CD4-positive, alpha-beta T cell (primary cell): ENCODE measurements around the gene ACTN1. TPM values are rescaled to one million over a fixed set of nuclear protein-coding genes. Genes with fewer than 3 reads are reported as not detected.

Experiments used
- ATAC-seq: fragments of 200-7000 bp; cut with Tn5 transposase; one replicate; pipeline ENCODE4 v1.10.0; 2022; ENCODE audit warnings: mild to moderate bottlenecking; ENCODE audit not compliant: poor library complexity
- CTCF ChIA-PET: fragments of 350-600 bp; sonication (Branson Sonifier 250); formaldehyde crosslinking; loops from one replicate; lab custom pipeline; 2021; ENCODE audit warnings: antibody characterized with exemption, inconsistent platforms; lab: Charles Lee
- POLR2A ChIA-PET: fragments of 350-600 bp; sonication (Branson Sonifier 250); formaldehyde crosslinking; loops from one replicate; lab custom pipeline; 2021; ENCODE audit warnings: antibody characterized with exemption, inconsistent platforms; lab: Charles Lee
- DNase-seq, 14 experiments: peaks; one replicate each; pipeline ENCODE4 v3.0.0-alpha.2; 2013 to 2020; ENCODE audit warnings: mixed read lengths in 2 of 14
- H3K27ac ChIP-seq, 2 donors: one replicate each; pipeline versions ENCODE4 v1.5.1 to v1.7.0; 2013; ENCODE audit warnings: low read length in 2 of 2, low read depth in 1 of 2, mild to moderate bottlenecking in 1 of 2
- H3K27me3 ChIP-seq, 2 experiments: 1 replicate in 1 of 2; 2 replicates in 1 of 2; pipeline versions ENCODE4 v1.6.1 to v1.7.0; 2013; ENCODE audit warnings: low read length in 2 of 2, control low read depth in 1 of 2, mild to moderate bottlenecking in 1 of 2, moderate library complexity in 1 of 2; ENCODE audit not compliant: insufficient read depth in 2 of 2, control insufficient read depth in 1 of 2
- H3K36me3 ChIP-seq: one replicate; pipeline ENCODE4 v1.6.1; 2013; ENCODE audit warnings: low read length, control low read depth; ENCODE audit not compliant: insufficient read depth
- H3K4me1 ChIP-seq: one replicate; pipeline ENCODE4 v1.6.1; 2013; ENCODE audit warnings: low read length, control low read depth; ENCODE audit not compliant: insufficient read depth
- H3K4me3 ChIP-seq: one replicate; pipeline ENCODE4 v1.5.1; 2013; ENCODE audit warnings: mild to moderate bottlenecking, low read length, moderate library complexity
- H3K9me3 ChIP-seq, 2 experiments: 1 replicate in 1 of 2; 2 replicates in 1 of 2; pipeline versions ENCODE4 v1.6.1 to v1.7.0; 2013; ENCODE audit warnings: low read length in 2 of 2, mild to moderate bottlenecking in 2 of 2, control low read depth in 1 of 2, moderate library complexity in 1 of 2; ENCODE audit not compliant: control insufficient read depth in 1 of 2, insufficient read depth in 1 of 2
- H3K27ac Mint-ChIP-seq: one replicate; pipeline ENCODE4 v1.8.0; 2020; ENCODE audit warnings: mixed read lengths
- H3K27me3 Mint-ChIP-seq: one replicate; pipeline ENCODE4 v1.8.0; 2021; ENCODE audit warnings: mixed read lengths
- H3K36me3 Mint-ChIP-seq: one replicate; pipeline ENCODE4 v1.8.0; 2021; ENCODE audit warnings: low read depth, mixed read lengths
- H3K4me1 Mint-ChIP-seq: one replicate; pipeline ENCODE4 v1.8.0; 2021; ENCODE audit warnings: low read depth, mixed read lengths
- H3K4me3 Mint-ChIP-seq: one replicate; pipeline ENCODE4 v1.8.0; 2020; ENCODE audit warnings: mild to moderate bottlenecking, mixed read lengths
- H3K9me3 Mint-ChIP-seq: one replicate; pipeline ENCODE4 v1.8.0; 2020; ENCODE audit warnings: mixed read lengths
- CTCF ChIP-seq: fragments of 200-600 bp; IDR thresholded peaks from one replicate; pipeline ENCODE4 v1.8.0; 2022; ENCODE audit warnings: antibody characterized with exemption, mild to moderate bottlenecking
- intact Hi-C, 2 experiments: fragments of 100-400 bp; cut with DNase I in 1 of 2; cut with micrococcal nuclease in 1 of 2; formaldehyde crosslinking; loops; one replicate each; pipeline versions ENCODE4 v1.15.1 to v1.9.0; 2023 to 2025; cut with DNase I, micrococcal nuclease
- total RNA-seq, 174 experiments: library from RNA in 2 of 174; stranded (reverse) in 2 of 174; gene quantifications; one replicate each; pipeline ENCODE4 v1.2.3 and lab custom pipeline; 2021 to 2026

Gene ACTN1
- total RNA-seq, 2 experiments from 2014 or later: 128 to 143 TPM

DNA sequence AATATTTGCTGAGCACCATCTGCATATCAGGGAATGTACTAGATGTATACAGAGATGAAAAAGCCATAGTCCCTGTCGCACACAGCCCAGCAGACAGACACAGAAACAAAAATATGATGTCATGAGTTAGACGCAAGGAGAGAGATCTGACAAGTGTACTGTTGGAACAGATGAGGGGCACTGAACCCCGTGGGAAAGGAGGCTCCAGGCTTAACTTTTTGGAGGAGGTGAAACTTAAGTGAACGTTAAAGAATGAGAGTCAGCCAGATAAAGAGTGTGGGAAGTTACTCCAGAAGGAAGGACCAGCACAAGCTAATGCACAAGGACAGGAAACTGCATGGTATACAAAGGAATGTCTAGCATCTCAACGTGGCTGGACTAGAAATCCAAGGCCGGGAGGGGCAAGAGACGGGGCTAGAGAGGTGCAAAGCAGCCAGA, 2.5 kb upstream of the ACTN1 start:
- Histone ChIP-seq H3K36me3 (no peaks in the 10 kb centered on the region), H3K4me3 (no peak overlapping the region), H3K27me3 (no peaks in the 10 kb centered on the region), H3K27ac (no peak overlapping the region), H3K4me1 (peaks cover 27% of the 10 kb centered on the region), H3K9me3 (no peaks in the 10 kb centered on the region)
- H3K27me3 Mint-ChIP-seq: no peaks in the 10 kb centered on the region
- ChIA-PET CTCF (no interaction called here), POLR2A (no interaction called here)
- no peaks in the 10 kb centered on the region for H3K9me3 Mint-ChIP-seq
- peaks cover 27% of the 10 kb centered on the region for H3K4me1 Mint-ChIP-seq
- no peak for TF ChIP-seq CTCF
- peaks cover 14% of the 10 kb centered on the region for H3K36me3 Mint-ChIP-seq
- no peak for DNase-seq
- H3K27ac Mint-ChIP-seq: peak overlapping the region; percentile 83
- no peak for ATAC-seq
- H3K4me3 Mint-ChIP-seq: peak overlapping the region; percentile 4
- intact Hi-C loops: loop anchor here in 1 of 2 experiments (1.0 to 5.0 kb wide), 2 partner anchors 34 to 70 kb away; no protein-coding TSS in a partner anchor

- Histone ChIP-seq H3K27ac (no peak overlapping the region), H3K27me3 (no peaks in the 10 kb centered on the region), H3K4me3 (no peak overlapping the region), H3K9me3 (no peaks in the 10 kb centered on the region), H3K36me3 (no peaks in the 10 kb centered on the region), H3K4me1 (peaks cover 31% of the 10 kb centered on the region)
- H3K4me1 Mint-ChIP-seq: peaks cover 31% of the 10 kb centered on the region
- ChIA-PET POLR2A (no interaction called here), CTCF (no interaction called here)
- peak overlapping the region; percentile 77 for H3K4me3 Mint-ChIP-seq
- DNase-seq: peak in 2 of 14 experiments; percentile 44 to 48
- TF ChIP-seq CTCF: no peak
- H3K36me3 Mint-ChIP-seq: peaks cover 19% of the 10 kb centered on the region
- H3K27me3 Mint-ChIP-seq: no peaks in the 10 kb centered on the region
- intact Hi-C loops: loop anchor here in 1 of 2 experiments (1.0 to 5.0 kb wide), 2 partner anchors 34 to 70 kb away; no protein-coding TSS in a partner anchor
- ATAC-seq: no peak
- H3K9me3 Mint-ChIP-seq: no peaks in the 10 kb centered on the region
- peak overlapping the region; percentile 83 for H3K27ac Mint-ChIP-seq
These were observed 2.0 kb upstream of the ACTN1 start for GRCh38 chr14:68981139-68981538.

DNA sequence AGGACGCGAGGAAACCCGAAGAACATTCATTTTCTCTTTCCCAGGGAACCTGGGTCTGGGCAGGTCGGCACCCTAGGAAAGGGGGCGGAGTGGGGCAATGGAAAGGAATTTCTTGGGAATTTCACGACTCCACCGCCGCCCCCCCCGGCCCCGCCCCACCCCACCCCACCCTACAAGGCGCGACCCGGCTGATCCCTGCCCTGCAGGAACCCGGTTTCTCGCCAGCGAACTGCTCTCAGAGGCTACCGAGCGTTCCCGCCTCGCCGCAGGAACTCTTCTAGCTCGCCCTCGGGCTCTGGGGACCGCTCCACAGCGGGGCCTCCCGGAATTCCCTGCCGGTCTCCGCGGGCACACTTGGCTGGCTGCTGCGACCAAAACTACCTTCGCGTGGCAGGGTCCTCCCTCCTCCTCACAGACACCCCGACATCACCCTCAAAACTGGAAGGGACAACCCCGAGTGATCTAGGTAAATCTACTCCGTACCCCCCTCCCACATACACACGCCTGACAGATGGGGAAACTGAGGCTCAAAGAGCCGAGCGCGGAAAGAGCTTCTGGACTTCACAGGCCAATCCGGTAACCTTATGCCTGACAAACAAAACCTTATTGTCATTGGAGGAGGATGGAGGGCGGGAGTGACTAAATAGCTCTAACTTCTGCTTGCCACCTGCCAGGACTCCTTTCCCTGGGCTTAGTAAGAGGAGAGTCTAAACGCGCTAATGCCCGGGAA, 785 bp upstream of the ACTN1 start:
- DNase-seq: peak in 1 of 14 experiments; percentile 23
- H3K4me1 Mint-ChIP-seq: peaks cover 44% of the 10 kb centered on the region
- intact Hi-C loops: loop anchor here (1.0 to 5.0 kb wide), 4 partner anchors 33 to 172 kb away; partner anchors contain the start of gene DCAF5 (in 1 of the 2)
- Histone ChIP-seq H3K9me3 (no peaks in the 10 kb centered on the region), H3K36me3 (peaks cover 3% of the 10 kb centered on the region), H3K4me1 (peaks cover 42% of the 10 kb centered on the region), H3K27me3 (no peaks in the 10 kb centered on the region), H3K4me3 (peak overlapping the region; percentile 93), H3K27ac (peak overlapping the region in 1 of 2 donors; percentile 54)
- ChIA-PET POLR2A (interaction anchor here (0.7 to 1.6 kb wide), 5 partner anchors 11 to 67 kb away, joined by 3 to 17 read pairs (median 4); no protein-coding TSS in a partner anchor), CTCF (interaction anchor here (0.9 kb wide), 1 partner anchor 68 kb away, joined by 3 read pairs; no protein-coding TSS in a partner anchor)
- H3K4me3 Mint-ChIP-seq: peak overlapping the region; percentile 99
- no peak for TF ChIP-seq CTCF
- no peak for ATAC-seq
- H3K27ac Mint-ChIP-seq: peak overlapping the region; percentile 83
- H3K27me3 Mint-ChIP-seq: no peaks in the 10 kb centered on the region
- H3K36me3 Mint-ChIP-seq: peaks cover 27% of the 10 kb centered on the region
- no peaks in the 10 kb centered on the region for H3K9me3 Mint-ChIP-seq
